Activated CD8-positive, alpha-beta T cell treated with anti-CD3 and anti-CD28 coated beads for 36 hours (primary cell): Measurements from ENCODE around the gene MON1B. TPM values are rescaled to one million over a fixed set of nuclear protein-coding genes. Genes with fewer than 3 reads are reported as not detected.
"Not testable (repeated sequence)": the region's sequence is repeated elsewhere in the genome, so short reads cannot be mapped to it uniquely, and the experiment has no call there.

Experiments used
- ATAC-seq: fragments of 200-7000 bp; cut with Tn5 transposase; one replicate; pipeline ENCODE4 v1.10.0; 2021; ENCODE audit warnings: mild to moderate bottlenecking, moderate library complexity
- CTCF ChIA-PET: fragments of 350-600 bp; sonication (Branson Sonifier 250); formaldehyde crosslinking; loops from one replicate; lab custom pipeline; 2021; ENCODE audit warnings: antibody characterized with exemption; lab: Charles Lee
- POLR2A ChIA-PET: fragments of 350-600 bp; sonication (Branson Sonifier 250); formaldehyde crosslinking; loops from one replicate; lab custom pipeline; 2021; ENCODE audit warnings: antibody characterized with exemption; lab: Charles Lee
- DNase-seq: peaks from one replicate; pipeline ENCODE4 v3.0.0-alpha.2; 2020
- H3K27ac Mint-ChIP-seq: one replicate; pipeline ENCODE4 v1.8.0; 2021; ENCODE audit warnings: mild to moderate bottlenecking, mixed read lengths
- H3K27me3 Mint-ChIP-seq: one replicate; pipeline ENCODE4 v1.8.0; 2021; ENCODE audit warnings: mixed read lengths
- H3K36me3 Mint-ChIP-seq: one replicate; pipeline ENCODE4 v1.8.0; 2021; ENCODE audit warnings: low read depth, mixed read lengths
- H3K4me1 Mint-ChIP-seq: one replicate; pipeline ENCODE4 v1.8.0; 2021; ENCODE audit warnings: low read depth, mixed read lengths
- H3K4me3 Mint-ChIP-seq: one replicate; pipeline ENCODE4 v1.8.0; 2021; ENCODE audit warnings: mild to moderate bottlenecking, moderate library complexity, mixed read lengths
- H3K9me3 Mint-ChIP-seq: one replicate; pipeline ENCODE4 v1.8.0; 2021; ENCODE audit warnings: mixed read lengths
- intact Hi-C: fragments of 100-400 bp; cut with micrococcal nuclease; formaldehyde crosslinking; loops from one replicate; pipeline ENCODE4 v1.10.0; 2022
- total RNA-seq, 2 experiments: library from RNA; stranded (reverse); gene quantifications; one replicate each; pipeline ENCODE4 v1.2.3, GENCODE V29; 2021
- TF ChIP-seq, protein P1 (sequence below): fragments of 200-600 bp; IDR thresholded peaks from one replicate; pipeline ENCODE4 v1.8.0; 2022; ENCODE audit warnings: antibody characterized with exemption, mild to moderate bottlenecking

Gene MON1B
- total RNA-seq, 2 experiments from 2014 or later: 54.3 to 60.5 TPM

DNA sequence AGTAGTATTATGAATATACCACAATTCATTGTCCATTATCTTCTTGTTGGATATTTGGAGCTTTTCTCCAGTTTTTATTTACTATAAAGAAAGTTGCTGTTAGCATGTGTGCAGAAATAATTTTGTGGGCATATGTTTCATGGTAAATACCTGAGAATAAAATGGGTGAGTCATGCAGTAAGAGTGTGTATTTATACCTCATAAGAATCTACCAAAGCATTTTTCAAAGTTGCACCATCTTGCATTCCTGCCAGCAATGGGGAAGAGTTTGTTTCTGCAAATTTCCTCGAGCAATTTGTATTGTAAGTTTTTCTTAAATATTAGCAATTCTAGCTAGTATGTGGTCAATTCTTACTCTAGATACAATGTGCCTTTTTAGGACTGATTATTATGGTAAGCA, 7.9 kb upstream of the MON1B start:
- TF ChIP-seq, protein P1, sequence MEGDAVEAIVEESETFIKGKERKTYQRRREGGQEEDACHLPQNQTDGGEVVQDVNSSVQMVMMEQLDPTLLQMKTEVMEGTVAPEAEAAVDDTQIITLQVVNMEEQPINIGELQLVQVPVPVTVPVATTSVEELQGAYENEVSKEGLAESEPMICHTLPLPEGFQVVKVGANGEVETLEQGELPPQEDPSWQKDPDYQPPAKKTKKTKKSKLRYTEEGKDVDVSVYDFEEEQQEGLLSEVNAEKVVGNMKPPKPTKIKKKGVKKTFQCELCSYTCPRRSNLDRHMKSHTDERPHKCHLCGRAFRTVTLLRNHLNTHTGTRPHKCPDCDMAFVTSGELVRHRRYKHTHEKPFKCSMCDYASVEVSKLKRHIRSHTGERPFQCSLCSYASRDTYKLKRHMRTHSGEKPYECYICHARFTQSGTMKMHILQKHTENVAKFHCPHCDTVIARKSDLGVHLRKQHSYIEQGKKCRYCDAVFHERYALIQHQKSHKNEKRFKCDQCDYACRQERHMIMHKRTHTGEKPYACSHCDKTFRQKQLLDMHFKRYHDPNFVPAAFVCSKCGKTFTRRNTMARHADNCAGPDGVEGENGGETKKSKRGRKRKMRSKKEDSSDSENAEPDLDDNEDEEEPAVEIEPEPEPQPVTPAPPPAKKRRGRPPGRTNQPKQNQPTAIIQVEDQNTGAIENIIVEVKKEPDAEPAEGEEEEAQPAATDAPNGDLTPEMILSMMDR: no peak
- DNase-seq (no peak), ATAC-seq (no peak)
- no peak overlapping the region for H3K4me3 Mint-ChIP-seq
- intact Hi-C loops: no loop called here
- POLR2A ChIA-PET: no interaction called here
- no peaks in the 10 kb centered on the region for H3K4me1 Mint-ChIP-seq
- H3K27me3 Mint-ChIP-seq: peaks cover 11% of the 10 kb centered on the region
- no peak overlapping the region for H3K27ac Mint-ChIP-seq
- no peaks in the 10 kb centered on the region for H3K36me3 Mint-ChIP-seq
- CTCF ChIA-PET: interaction anchor here (1.4 to 3.1 kb wide), 2 partner anchors 11 to 14 kb away, joined by 5 to 10 read pairs; no protein-coding TSS in a partner anchor
- no peaks in the 10 kb centered on the region for H3K9me3 Mint-ChIP-seq

DNA sequence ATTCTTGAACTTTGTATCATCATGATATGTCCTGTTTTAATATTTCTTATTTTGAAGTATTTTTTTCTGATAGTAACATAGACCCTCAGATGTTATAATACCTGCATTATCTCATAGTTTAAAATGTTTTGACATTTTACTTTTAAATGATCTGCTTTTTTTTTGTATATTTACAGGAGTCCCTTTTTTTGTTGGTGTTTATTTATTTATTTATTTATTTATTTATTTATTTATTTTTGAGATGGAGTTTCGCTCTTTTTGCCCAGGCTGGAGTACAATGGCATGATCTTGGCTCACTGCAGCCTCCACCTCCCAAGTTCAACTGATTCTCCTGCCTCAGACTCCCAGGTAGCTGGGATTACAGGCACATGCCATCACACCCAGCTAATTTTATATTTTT, 4.7 kb upstream of the MON1B start:
- intact Hi-C loops, H3K27ac Mint-ChIP-seq, DNase-seq, H3K4me3 Mint-ChIP-seq, H3K36me3 Mint-ChIP-seq, H3K4me1 Mint-ChIP-seq, CTCF ChIA-PET, H3K9me3 Mint-ChIP-seq, H3K27me3 Mint-ChIP-seq, POLR2A ChIA-PET, ATAC-seq: not testable (repeated sequence)

DNA sequence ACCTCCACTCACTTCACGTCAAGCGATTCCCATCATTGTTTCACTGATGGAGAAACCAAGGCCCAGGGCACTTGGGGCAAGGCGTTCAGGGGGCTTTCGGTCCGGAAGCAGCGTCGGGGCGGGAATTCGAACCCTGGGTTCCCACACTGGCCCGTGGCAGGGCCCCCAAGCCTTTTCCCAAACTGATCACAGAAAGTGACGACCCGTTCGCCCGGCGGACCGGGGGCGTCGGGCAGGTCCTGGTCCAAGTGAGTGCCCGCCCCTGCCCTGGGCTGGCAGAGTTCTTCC, 856 bp upstream of the MON1B start:
- ChIA-PET POLR2A (no interaction called here), CTCF (no interaction called here)
- Mint-ChIP-seq H3K27me3 (peaks cover 7% of the 10 kb centered on the region), H3K4me1 (peaks cover 38% of the 10 kb centered on the region), H3K27ac (peak overlapping the region; percentile 89), H3K4me3 (peak overlapping the region; percentile 84), H3K36me3 (peaks cover 35% of the 10 kb centered on the region), H3K9me3 (no peaks in the 10 kb centered on the region)
- ATAC-seq: no peak
- no peak for DNase-seq
- intact Hi-C loops: loop anchor here (2.0 kb wide), 1 partner anchor 23 kb away; no protein-coding TSS in a partner anchor
- TF ChIP-seq, protein P1: no peak

DNA sequence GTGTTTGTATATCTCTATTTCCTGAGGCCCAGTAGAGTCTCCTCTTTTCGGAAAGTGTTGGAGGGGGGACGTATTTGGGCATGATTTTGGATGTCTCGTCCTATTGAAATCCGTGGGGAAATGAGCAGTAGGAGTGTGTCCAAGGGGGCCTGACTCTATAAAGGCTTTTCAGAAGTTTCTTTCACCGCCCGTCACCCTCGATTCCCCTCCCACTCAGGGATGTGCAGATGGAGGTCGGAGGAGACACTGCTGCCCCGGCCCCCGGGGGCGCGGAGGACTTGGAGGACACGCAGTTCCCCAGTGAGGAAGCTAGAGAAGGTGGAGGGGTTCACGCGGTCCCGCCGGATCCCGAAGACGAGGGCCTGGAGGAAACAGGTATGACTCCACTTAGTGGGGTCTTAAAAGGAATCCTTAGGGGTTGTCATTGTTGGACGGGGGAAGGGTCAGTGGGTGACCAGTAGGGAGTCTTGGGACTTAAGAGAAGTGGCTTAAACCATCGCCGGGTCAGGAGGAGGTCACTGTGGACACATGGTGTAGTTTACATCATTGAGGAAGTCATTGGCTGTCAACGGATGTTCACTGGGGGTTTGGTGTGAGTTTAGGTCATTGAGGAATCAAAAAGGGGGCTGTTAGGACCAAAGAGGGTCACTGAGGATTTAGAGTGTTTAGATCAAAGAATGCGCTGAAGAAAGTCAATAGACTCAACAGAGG, 424 bp downstream of the MON1B start:
- peak; percentile 46 for DNase-seq
- Mint-ChIP-seq H3K4me3 (peak overlapping the region; percentile 84), H3K27ac (peak overlapping the region; percentile 89), H3K36me3 (peaks cover 41% of the 10 kb centered on the region), H3K27me3 (peaks cover 3% of the 10 kb centered on the region), H3K9me3 (no peaks in the 10 kb centered on the region), H3K4me1 (peaks cover 40% of the 10 kb centered on the region)
- ChIA-PET CTCF (interaction anchor here (1.4 kb wide), 1 partner anchor 20 kb away, joined by 3 read pairs; no protein-coding TSS in a partner anchor), POLR2A (interaction anchor here (0.7 to 1.4 kb wide), 9 partner anchors 10 to 1727 kb away, joined by 3 to 4 read pairs (median 3); partner anchors contain the start of genes KARS1 and TERF2IP)
- intact Hi-C loops: loop anchor here (2.0 kb wide), 1 partner anchor 21 kb away; no protein-coding TSS in a partner anchor
- no peak for ATAC-seq
- TF ChIP-seq, protein P1: no peak

- ChIA-PET POLR2A (interaction anchor here (0.5 kb wide), 1 partner anchor 24 kb away, joined by 3 read pairs; no protein-coding TSS in a partner anchor), CTCF (no interaction called here)
- no peaks in the 10 kb centered on the region for H3K9me3 Mint-ChIP-seq
- intact Hi-C loops: no loop called here
- peaks cover 40% of the 10 kb centered on the region for H3K4me1 Mint-ChIP-seq
- H3K27me3 Mint-ChIP-seq: no peaks in the 10 kb centered on the region
- peaks cover 54% of the 10 kb centered on the region for H3K36me3 Mint-ChIP-seq
- DNase-seq (no peak), ATAC-seq (no peak)
- no peak overlapping the region for H3K27ac Mint-ChIP-seq
- TF ChIP-seq, protein P1: no peak
- H3K4me3 Mint-ChIP-seq: no peak overlapping the region
Measured at GRCh38 chr16:77193377-77193776, 2.4 kb downstream of the MON1B start.
